Activated CD8-positive, alpha-beta memory T cell treated with anti-CD3 and anti-CD28 coated beads for 36 hours (primary cell): Measurements from ENCODE around the gene TCF25. TPM values are rescaled to one million over a fixed set of nuclear protein-coding genes. Genes with fewer than 3 reads are reported as not detected.
"Not testable (repeated sequence)": the region's sequence is repeated elsewhere in the genome, so short reads cannot be mapped to it uniquely, and the experiment has no call there.

Source experiments
- CTCF ChIA-PET: fragments of 350-600 bp; sonication (Branson Sonifier 250); formaldehyde crosslinking; loops from one replicate; lab custom pipeline; 2021; ENCODE audit warnings: antibody characterized with exemption; lab: Charles Lee
- POLR2A ChIA-PET: fragments of 350-600 bp; sonication (Branson Sonifier 250); formaldehyde crosslinking; loops from one replicate; lab custom pipeline; 2021; ENCODE audit warnings: antibody characterized with exemption; lab: Charles Lee
- total RNA-seq, 2 experiments: library from RNA; stranded (reverse); gene quantifications; one replicate each; pipeline ENCODE4 v1.2.3, GENCODE V29; 2021

The TCF25 gene
- total RNA-seq, 2 experiments from 2014 or later: 146 to 153 TPM

- POLR2A ChIA-PET: interaction anchor here (2.3 kb wide), 1 partner anchor 9 kb away, joined by 16 read pairs; the partner anchor contains the start of gene TCF25
- CTCF ChIA-PET: interaction anchor here (0.6 to 5.8 kb wide), 7 partner anchors 8 to 164 kb away, joined by 3 to 47 read pairs (median 4); partner anchors contain the start of genes SPATA2L and TCF25
Observed at GRCh38 chr16:89863741-89864526, 9.5 kb upstream of the TCF25 start.

DNA sequence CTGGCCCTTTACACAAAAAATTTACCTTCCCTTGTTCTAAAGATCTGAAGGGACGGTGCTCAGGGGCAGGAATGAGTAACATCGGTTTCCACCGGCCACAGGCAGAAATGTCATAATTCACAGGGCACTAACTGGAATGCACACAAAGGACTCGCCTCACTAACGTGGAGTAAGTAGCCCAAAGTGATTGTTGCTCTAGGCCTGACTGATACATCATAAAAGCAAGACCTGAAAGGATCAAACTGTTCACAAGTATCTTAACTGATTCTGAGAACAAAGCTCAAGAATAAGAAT lies 8.9 kb upstream of the TCF25 start:
- CTCF ChIA-PET: interaction anchor here (0.6 to 5.8 kb wide), 6 partner anchors 8 to 164 kb away, joined by 3 to 47 read pairs (median 5); partner anchors contain the start of genes SPATA2L and TCF25
- POLR2A ChIA-PET: interaction anchor here (0.6 to 2.3 kb wide), 2 partner anchors 9 to 50 kb away, joined by 3 to 16 read pairs; partner anchors contain the start of gene TCF25

DNA sequence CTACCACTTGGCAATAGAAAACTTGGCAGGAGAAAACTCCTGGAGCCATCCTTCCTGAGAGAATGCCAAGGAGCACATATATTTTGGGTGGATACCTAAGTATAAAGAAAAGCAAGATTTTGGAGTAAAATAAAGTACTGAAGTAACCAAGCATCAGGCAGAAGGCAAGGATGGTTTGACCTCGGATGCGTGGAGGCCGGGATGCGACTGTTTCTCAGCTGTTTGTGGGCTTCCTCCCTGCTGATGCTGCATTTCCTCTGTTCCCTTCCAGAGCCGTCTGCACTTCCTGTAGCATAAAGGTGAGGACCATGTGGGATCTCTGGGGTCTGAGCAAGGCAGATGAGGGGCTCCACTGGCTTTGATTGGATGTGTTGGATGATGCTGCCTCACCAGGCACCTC lies 5.5 kb upstream of the TCF25 start:
- ChIA-PET POLR2A (no interaction called here), CTCF (no interaction called here)

- ChIA-PET POLR2A (no interaction called here), CTCF (no interaction called here)
Observed at GRCh38 chr16:89869911-89870310, 3.5 kb upstream of the TCF25 start.

DNA sequence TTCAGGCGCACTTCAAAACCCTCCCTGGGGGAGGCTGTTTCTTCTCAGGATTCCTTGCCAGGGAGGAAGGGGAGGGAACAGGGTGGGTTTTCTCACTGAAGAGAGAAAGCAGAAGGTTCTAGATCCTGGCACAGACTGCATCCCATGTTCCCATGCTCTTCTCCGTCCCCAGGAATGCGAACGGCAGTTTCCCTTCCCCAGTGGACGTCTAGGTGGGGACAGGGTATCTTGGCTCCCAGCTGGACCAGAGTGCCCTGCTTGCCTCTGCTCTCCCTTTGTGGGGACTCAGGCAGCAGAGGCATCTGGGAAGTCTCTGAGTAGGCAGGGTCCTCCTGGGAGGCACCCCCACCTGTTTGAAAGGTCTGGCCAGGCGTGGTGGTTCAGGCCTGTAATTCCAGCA lies 3.0 kb upstream of the TCF25 start:
- ChIA-PET POLR2A (no interaction called here), CTCF (interaction anchor here (2.2 kb wide), 1 partner anchor 10 kb away, joined by 11 read pairs; no protein-coding TSS in a partner anchor)

DNA sequence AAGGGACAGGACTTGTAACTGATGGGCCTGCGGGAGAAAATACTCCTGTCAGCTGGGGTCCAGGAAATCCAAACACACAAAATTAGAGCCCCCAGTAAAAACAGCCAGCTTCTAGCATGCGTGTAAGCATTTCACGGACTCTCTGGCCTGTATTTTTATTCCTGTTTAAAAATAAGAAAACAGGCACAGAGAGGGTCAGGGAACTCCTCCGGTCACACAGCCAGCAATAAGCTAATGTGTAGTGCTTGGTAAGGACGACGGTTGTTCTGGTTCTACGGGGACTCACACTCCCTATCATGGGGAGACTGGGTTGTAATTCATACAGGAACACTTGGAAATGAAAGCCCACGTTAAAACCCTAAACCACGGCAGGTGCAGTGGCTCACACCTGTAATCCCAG lies 1.5 kb upstream of the TCF25 start:
- ChIA-PET POLR2A (interaction anchor here (0.9 to 2.6 kb wide), 3 partner anchors 8 to 78 kb away, joined by 3 to 16 read pairs (median 3); no protein-coding TSS in a partner anchor), CTCF (interaction anchor here (2.0 to 2.2 kb wide), 3 partner anchors 9 to 171 kb away, joined by 8 to 11 read pairs (median 9); partner anchors contain the start of gene SPATA2L)

DNA sequence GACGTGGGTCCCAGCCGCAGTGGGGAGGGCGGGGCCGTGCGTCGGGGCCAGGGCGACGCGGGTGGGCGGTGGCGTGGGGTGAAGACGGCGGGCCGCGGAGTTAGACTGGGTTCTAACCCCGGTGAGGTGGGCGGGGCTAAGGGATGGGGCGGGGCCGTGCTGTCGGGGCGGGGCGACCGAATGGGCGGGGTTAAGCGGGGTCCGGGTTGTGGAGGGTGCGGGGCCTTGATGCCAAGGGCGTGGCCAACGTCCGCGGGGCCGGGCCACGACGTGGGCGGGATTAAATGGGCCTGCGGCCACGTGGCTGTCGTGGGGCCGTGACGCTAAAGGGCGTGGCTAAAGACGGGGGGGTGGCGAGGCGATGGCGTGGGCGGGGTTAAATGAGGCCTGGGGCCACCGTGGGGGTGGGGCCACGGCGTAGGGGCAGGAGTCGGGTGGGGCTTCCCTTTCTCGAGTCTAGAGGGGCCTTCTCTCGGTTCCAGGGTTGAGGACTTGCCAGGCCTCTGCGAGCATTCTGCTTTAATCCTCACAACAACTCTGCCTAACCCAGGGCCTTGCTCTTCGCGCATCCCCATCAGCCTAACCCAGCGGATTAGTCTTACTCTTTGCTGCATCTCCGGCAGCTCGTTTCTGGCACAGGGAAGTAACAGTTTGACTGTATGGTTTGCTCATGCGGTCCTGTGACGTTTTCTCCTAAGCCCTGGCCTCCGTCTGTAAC lies 739 bp downstream of the TCF25 start:
- POLR2A ChIA-PET: interaction anchor here (0.6 to 2.6 kb wide), 14 partner anchors 10 to 187 kb away, joined by 3 to 16 read pairs (median 5); partner anchors contain the start of gene CDK10
- CTCF ChIA-PET: interaction anchor here (0.6 to 2.4 kb wide), 4 partner anchors 10 to 208 kb away, joined by 3 to 14 read pairs (median 8); partner anchors contain the start of gene SPATA2L

DNA sequence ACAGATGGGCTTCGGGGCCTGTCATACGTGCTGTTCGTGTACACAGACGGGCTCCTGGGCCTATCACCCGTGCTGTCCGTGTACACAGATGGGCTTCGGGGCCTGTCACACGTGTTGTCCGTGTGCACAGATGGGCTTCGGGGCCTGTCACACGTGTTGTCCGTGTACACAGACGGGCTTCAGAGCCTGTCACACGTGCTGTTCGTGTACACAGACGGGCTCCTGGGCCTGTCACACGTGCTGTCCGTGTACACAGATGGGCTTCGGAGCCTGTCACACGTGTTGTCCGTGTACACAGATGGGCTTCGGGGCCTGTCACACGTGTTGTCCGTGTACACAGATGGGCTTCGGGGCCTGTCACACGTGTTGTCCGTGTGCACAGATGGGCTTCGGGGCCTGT lies 5.7 kb downstream of the TCF25 start:
- POLR2A ChIA-PET, CTCF ChIA-PET: not testable (repeated sequence)

- POLR2A ChIA-PET: no interaction called here
- CTCF ChIA-PET: interaction anchor here (1.1 kb wide), 1 partner anchor 36 kb away, joined by 3 read pairs; no protein-coding TSS in a partner anchor
Observed at GRCh38 chr16:89880477-89881367, 7.3 kb downstream of the TCF25 start.

- ChIA-PET POLR2A (interaction anchor here (0.6 kb wide), 1 partner anchor 13 kb away, joined by 3 read pairs; no protein-coding TSS in a partner anchor), CTCF (interaction anchor here (1.1 kb wide), 1 partner anchor 36 kb away, joined by 3 read pairs; no protein-coding TSS in a partner anchor)
Observed at GRCh38 chr16:89881368-89881730, 8.0 kb downstream of the TCF25 start.

DNA sequence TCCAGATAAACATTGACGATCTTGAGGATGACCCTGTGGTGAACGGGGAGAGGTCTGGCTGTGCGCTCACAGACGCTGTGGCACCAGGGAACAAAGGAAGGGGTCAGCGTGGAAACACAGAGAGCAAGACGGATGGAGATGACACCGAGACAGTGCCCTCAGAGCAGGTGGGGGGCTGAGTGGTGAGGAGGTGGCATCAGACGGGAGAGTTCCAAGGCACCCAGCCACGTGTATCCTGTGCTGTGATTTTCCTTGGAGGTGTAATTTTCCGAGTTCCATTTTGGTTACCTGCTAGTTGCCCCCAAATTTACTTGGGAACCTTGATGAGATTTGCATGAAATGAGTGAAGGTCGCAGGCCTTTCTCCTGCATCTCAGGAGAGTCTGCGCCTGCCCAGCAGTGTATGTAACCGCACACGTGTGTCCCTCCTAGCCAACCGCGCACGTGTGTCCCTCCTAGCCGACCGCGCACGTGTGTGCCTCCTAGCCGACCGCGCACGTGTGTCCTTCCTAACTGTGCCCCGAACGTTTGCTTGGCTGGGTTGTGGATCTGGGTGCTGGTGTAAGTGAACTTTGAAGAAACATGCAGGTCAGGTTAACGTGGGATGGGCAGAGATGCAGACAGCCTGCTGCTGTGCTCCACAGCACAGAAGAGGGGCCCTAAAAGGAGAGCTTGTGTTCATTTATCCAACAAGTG lies 10.1 kb downstream of the TCF25 start:
- ChIA-PET POLR2A (no interaction called here), CTCF (no interaction called here)

DNA sequence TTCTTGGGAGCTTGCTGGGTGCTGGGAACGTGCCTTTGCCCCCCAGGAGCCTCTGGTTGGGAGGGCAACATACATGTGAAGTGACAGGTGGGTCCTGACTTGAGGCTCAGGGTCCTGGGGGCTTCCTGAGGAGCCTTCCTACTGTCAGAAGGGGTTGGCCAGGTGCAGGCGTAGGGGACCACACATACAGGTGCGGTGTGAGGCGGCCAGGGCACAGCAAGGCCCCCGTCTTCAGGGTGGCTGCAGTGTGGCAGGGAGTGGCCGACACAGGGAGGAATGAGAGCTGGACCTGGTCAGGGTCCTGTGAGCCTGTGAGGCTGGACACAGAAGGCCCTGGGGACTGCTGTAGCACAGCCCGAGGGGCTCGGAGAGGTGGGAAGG lies 10.6 kb downstream of the TCF25 start:
- CTCF ChIA-PET: no interaction called here
- POLR2A ChIA-PET: no interaction called here

DNA sequence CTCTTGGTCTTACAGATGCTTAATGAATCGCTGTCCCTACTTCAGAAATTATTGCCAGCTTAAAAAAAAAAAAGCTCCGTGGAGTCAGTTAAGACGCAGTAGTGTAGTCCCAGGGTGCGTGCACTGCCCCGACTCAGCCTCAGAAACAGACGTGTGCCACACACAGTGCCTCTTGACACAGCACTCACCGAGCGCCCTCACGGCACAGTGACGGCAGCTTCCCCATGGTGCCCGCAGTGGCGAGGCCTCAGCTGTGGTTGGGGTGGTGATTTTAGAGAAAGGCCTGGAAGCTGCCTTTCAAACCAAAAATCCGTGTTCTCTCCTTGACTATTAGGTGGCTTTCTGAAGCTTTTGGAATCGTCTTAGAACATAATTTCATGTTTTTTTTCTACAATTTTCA lies 13.9 kb downstream of the TCF25 start:
- CTCF ChIA-PET: interaction anchor here (1.7 kb wide), 1 partner anchor 182 kb away, joined by 3 read pairs; no protein-coding TSS in a partner anchor
- POLR2A ChIA-PET: no interaction called here

- POLR2A ChIA-PET: no interaction called here
- CTCF ChIA-PET: no interaction called here
Observed at GRCh38 chr16:89890200-89890599, 16.8 kb downstream of the TCF25 start.

DNA sequence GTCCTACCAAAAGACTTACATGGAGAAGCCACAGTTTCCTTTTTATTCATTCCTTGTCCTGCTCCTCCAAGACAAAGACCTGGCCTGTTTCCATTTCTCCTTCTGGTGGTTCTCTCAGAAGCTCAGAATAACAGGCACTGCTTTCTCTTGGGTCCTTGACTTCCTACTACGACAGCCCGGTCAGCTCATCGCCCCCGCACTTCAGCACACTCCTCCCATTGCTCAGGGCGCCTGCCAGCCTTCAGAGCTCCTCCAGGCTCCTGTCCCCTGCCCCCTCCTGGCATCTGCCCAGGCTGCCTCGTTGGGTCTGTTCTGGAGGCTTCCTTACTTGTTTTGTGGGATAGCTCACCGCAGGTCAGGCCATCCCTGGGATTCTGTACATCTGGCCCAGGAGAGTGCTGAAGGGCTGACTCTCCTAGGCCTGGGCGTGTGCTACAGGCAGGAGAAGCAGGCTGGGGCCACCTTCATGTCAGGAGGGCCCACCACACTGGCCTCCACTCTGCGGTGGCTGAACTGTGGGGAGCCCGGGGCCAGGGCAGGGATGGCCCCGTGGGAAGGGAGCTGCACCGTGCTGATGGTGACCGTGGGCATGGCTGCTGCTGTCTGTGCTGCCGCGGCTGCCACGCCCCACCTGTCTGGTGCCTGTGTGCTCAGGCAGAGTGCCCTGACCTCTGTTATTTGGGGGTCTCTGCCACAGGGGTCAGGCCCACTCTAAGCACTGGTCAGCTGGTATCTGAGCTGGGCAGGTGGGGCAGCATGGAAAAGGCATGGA lies 17.7 kb downstream of the TCF25 start:
- ChIA-PET CTCF (no interaction called here), POLR2A (no interaction called here)

- CTCF ChIA-PET: no interaction called here
- POLR2A ChIA-PET: no interaction called here
Observed at GRCh38 chr16:89892055-89892630, 18.8 kb downstream of the TCF25 start.

- ChIA-PET CTCF (interaction anchor here (0.5 kb wide), 1 partner anchor 27 kb away, joined by 3 read pairs; no protein-coding TSS in a partner anchor), POLR2A (no interaction called here)
Observed at GRCh38 chr16:89892635-89893034, 19.2 kb downstream of the TCF25 start.
